Loucy (cell line): ENCODE results near the gene RALGPS2.

ENCODE experiments used
- EZH2phosphoT487 ChIP-seq: fragments of 200-600 bp; IDR thresholded peaks from 2 replicates; pipeline ENCODE4 v1.6.1; 2018; ENCODE audit warnings: antibody characterized with exemption, mild to moderate bottlenecking, moderate library complexity, borderline replicate concordance
- TF ChIP-seq, protein P1 (sequence below): fragments of 200-600 bp; sonication (generic); conservative IDR thresholded peaks from 2 replicates; pipeline ENCODE4 v1.5.1; 2014; ENCODE audit warnings: mild to moderate bottlenecking, antibody characterized with exemption, low read length

DNA sequence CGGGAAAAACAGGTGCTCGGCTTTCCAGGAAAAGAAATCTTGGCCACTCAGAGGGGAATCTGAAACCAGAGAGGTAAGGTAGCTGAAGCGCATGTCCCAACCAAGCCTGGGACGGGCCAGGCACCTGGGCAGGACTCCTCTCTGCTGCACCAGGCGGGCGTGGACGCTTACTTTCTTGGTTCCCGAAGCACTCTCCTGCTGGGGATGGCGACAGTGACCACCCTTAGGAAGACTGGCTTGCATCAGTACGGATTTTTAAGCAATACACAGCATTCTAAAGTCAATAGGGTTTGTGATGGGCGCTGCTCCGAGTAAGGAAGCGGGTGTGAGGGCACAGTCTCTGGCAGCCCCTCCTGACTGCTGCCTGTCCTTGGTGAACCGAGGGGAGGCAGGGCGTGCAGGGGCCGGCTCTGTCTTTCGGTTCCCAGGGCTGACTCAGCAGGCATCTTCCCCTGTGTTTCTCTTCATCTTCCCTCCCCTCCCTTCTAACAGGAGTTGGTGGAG is 220.8 kb downstream of the RALGPS2 start:
- TF ChIP-seq, protein P1, sequence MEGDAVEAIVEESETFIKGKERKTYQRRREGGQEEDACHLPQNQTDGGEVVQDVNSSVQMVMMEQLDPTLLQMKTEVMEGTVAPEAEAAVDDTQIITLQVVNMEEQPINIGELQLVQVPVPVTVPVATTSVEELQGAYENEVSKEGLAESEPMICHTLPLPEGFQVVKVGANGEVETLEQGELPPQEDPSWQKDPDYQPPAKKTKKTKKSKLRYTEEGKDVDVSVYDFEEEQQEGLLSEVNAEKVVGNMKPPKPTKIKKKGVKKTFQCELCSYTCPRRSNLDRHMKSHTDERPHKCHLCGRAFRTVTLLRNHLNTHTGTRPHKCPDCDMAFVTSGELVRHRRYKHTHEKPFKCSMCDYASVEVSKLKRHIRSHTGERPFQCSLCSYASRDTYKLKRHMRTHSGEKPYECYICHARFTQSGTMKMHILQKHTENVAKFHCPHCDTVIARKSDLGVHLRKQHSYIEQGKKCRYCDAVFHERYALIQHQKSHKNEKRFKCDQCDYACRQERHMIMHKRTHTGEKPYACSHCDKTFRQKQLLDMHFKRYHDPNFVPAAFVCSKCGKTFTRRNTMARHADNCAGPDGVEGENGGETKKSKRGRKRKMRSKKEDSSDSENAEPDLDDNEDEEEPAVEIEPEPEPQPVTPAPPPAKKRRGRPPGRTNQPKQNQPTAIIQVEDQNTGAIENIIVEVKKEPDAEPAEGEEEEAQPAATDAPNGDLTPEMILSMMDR = no peak
- no peak for TF ChIP-seq EZH2phosphoT487
